M059J (cell line): ENCODE measurements around the gene TTLL10. TPM values are rescaled to one million over a fixed set of nuclear protein-coding genes. Genes with fewer than 3 reads are reported as not detected.
"Not testable (repeated sequence)": the region's sequence is repeated elsewhere in the genome, so short reads cannot be mapped to it uniquely, and the experiment has no call there.

Experiments used
- DNase-seq: peaks from one replicate; pipeline ENCODE4 v3.0.0-alpha.2; 2012; ENCODE audit warnings: low read depth
- total RNA-seq: library from RNA; depleted of rRNA; stranded (reverse); fragments of >200 nt; shearing (Covaris generic); gene quantifications from 2 replicates; pipeline ENCODE4 v1.2.3, GENCODE V29; 2014

The TTLL10 gene
- total RNA-seq, 1 experiment from 2014 or later, result not detected

DNA sequence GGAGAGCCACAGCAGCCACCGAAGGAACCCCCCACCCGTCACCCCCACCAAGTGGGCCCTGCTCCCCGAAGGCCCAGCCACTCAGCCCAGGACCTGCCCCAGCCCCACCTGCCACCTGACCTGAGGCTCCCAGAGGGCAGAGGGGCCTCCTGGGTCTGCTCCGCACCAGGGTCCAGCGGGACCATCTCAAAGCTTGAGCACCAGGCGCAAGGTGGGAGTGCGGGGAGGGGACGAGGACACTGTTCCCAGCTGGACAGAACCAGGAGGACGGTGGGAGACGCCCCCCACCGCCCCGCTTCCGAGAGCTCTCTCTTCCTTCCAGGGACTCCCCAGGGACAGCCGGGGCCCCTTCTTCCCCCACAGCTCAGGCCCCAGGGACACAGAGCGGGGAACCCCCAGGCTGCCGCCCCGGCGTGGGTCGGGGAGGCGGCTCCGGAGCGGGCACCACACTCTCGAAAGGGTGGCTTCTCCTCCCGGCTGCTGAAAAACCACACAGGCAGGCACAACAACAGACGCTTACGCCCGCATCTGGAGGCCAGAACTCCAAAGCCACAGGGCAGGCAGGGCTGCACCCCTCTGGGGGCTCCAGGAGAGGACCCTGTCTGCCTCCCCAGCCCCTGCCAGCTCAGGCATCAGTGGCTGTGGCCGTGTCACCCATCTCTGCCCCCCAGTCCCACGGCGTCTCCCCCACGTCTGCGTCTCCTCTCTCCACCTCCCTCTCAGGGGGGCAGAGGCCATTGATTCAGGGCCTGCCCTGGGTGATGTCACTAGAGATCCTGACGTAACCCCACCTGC lies 1.9 kb upstream of the TTLL10 start:
- no peak for DNase-seq

DNA sequence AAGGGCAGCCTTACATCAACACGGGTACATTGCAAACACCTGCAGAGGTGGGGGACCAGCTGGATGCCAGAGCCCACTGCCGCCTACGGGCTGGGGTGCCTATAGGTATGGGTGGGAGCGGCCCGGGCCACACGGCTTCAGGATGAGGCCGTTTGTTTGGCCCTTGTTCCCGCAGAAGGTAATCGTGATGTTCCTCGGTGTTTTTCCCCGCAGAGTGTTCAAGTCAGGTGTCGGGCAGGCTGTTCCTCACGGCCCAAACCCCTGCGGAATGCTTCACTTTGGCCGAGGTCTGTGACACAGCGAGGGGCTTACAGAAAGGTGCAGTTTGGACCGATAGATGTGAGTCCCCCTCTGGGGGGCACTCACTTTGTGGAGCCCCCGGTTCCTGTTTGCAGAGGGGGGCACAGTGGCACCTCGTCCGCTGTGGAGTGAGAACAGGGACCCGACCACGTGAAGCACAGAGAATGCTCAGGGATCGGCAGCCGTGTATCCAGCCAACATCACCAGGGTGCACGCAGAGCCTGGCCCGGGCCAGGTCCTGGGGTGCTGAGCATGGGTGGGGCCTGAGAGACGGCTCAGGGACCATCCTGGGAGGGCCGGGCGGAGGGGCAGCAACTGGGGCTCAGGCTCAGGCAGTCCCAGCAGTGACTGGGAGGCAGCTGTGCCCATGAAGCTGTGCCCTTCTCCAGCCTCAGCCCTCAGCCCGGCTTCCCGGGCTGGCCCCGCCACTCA lies 453 bp upstream of the TTLL10 start:
- DNase-seq, result no peak

DNA sequence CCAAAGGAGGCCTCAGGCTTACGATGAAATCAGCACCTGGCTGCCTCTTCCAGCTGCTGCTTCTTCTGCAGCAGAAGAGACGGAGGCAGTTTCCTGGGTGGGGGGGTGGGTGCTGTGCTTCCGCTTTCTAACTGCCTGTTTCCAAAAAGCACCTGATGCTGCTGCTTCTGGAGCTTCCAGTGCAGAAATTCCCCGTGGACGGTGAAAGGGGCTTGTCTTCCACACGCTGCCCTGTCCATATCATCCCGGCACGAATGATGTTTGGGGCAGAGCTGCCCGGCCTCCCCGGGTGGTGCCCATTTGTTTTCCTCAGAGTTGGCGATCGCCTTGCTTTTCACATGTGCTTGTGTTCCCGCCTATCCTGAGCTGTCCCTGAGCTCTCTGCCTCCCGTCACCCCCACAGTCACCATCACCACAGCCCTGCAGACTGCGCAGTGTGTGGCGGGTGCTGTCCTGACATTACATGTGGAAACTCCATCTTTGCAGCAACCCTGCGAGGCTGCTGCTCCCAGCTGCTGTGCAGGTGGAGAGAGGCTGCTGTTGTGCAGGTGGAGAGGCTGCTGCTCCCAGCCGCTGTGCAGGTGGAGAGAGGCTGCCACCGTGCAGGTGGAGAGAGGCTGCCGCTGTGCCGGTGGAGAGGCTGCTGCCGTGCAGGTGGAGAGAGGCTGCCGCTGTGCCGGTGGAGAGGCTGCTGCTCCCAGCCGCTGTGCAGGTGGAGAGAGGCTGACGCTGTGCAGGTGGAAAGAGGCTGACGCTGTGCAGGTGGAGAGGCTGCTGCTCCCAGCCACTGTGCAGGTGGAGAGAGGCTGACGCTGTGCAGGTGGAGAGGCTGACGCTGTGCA lies 1.8 kb downstream of the TTLL10 start:
- no peak for DNase-seq

DNA sequence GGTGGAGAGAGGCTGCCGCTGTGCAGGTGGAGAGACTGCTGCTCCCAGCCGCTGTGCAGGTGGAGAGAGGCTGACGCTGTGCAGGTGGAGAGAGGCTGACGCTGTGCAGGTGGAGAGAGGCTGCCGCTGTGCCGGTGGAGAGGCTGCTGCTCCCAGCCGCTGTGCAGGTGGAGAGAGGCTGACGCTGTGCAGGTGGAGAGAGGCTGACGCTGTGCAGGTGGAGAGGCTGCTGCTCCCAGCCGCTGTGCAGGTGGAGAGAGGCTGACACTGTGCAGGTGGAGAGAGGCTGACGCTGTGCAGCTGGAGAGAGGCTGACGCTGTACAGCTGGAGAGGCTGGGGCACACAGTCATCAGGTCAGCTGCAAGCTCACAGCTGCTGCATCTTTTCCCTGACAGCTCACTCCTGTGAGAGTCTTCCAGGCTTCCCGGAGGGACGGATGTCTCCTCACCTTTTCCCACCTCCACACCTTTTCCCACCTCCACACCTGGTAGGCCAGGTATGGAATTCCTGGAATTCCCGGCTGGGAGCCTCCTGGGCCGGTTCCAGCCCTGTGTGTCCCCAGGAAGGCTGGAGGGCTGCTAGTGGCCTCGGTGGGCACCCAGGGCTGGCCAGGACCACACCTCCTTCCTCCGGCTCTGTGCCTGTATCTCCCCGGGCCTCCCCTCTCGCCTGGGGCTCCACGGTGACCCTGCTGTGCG lies 2.5 kb downstream of the TTLL10 start:
- DNase-seq, result not testable (repeated sequence)

DNA sequence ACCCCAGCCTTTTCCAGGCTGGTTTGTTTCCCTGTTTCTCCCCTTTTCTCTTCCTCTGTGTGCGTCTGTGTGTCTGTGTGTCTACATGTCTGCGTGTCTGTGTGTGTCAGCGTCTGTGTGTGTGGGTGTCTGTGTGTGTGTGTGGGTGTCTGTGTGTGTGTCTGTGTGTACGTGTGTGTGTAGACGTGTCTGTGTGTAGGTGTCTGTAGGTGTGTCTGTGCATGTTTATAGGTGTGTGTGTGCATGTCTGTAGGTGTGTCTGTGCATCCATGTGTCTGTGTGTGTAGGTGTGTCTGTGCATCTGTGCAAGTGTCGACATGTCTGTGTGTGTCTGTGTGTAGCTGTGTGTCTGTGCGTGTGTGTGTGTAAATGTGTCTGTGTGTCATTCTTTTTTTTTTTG lies 3.3 kb downstream of the TTLL10 start:
- DNase-seq, result no peak

DNA sequence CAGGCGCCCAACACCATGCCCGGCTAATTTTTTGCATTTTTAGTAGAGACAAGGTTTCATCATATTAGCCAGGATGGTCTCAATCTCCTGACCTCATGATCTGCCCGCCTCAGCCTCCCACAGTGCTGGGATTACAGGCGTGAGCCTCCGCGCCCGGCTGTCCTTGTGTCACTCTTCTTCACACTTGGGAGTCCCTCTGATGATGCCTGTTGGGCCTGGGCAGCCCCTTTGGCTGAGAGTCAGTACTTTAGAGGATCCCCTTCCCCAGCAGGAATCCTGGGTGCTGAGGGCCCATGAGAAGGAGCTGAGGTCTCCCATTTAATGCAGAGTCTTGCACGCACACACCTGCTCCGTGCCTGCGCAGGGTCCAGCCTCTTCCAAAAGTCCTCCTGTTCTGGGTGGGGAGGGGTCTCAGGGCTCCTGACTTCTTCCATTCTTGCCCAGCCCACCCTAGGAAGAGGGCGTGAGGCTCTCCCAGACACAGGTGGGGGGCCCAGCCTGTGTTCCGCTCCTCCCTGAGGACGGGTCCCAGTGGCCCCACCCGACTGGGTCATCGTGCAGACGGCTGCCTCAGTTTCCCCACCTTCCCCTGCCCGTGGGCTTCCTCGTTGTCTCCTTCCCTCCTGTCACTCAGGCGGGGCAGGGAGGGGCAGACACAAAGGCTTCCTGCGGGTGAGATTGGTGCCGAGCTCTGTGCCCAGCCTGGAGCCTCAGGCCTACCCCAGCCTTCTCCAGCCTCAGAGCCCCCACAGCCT lies 3.9 kb downstream of the TTLL10 start:
- DNase-seq, result no peak

DNA sequence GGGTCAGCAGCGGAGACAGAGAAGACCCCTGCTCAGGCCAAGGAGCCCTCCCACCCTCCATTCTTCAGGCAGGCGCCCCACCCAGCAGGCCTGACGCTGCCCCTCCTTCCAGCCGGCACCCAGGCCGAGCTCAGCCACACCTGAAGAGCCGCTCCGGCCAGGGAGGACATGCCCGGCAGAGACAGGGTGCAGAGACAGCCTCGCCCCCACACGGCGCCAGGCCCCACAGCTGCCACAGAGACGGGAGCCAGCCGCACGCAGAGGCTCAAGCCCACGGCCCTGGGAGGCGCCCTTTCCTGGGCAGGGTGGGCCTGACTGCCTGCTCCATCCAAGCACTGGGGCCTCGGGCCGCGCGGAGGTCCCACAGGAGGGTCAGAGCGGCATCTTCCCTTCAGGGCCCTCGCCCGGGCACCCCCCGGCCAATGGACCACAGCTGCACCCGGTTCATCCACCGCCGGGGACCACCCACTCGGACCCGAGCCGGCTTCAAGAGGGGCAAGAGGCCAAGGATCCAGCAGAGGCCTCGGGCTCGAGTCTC lies 5.2 kb downstream of the TTLL10 start:
- DNase-seq, result no peak

DNA sequence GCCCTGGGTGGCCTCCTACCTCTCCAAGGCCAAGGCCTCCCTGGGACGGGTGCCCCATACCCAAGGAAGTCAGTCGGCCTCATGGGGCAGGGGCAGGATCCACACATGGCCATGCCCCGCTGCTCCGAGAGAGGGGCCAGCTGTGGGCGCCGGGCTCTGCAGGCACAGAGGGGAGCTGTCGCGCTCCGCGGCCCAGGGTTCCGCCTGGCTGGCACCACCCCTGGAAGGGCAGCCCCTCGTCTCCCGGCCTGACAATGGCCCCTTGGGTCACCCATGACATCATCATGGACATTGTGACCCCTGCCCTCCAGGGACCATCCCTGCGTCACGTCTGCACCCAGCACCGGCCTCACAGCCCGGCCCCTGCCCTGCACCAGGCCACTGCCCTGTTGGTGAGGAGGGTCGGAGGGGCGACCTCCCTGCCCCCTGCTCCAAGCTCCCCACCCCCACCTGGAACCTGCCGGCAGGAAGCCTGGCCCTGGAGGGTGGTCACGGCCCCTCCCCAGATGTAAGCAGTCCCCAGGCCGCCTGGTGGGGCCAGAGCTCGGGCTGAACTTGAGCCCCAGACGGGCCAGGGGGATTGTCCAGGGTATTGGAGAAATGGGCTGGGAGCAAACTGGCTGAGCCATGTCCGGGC lies 5.8 kb downstream of the TTLL10 start:
- DNase-seq, result no peak

DNA sequence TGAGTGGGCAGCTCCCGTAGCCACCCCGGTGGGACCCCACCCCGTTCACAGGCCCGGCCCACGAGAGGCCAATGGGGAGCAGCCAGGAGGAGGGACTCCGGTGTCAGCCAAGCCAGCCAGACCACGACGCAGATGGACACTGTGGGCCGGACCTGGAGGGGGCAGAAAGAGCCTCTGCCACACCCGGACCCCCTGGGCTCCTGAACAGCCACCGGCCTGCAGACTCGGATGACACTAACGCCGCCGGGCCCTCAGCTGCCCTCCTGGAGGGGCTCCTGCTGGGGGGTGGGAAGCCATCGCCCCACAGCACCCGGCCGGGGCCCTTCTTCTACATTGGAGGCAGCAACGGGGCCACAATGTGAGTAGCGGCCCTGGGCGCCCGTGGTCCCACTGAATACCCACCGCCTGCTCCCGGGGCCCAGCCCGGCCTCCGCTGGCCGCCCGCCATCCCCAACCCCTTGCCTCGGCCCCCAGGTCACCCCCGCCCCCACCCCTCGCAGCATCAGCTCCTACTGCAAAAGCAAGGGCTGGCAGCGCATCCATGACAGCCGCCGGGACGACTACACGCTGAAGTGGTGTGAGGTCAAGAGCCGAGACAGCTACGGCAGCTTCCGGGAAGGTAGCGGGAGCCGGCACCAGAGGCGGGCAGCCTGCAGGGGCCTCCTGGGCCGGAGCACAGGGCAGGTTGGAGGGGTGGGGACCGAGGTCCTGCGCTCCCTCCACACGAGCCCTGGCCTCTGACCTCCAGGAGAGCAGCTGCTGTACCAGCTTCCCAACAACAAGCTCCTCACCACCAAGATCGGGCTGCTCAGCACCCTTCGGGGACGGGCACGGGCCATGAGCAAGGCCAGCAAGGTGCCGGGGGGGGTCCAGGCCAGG lies 6.5 kb downstream of the TTLL10 start:
- DNase-seq, result no peak

DNA sequence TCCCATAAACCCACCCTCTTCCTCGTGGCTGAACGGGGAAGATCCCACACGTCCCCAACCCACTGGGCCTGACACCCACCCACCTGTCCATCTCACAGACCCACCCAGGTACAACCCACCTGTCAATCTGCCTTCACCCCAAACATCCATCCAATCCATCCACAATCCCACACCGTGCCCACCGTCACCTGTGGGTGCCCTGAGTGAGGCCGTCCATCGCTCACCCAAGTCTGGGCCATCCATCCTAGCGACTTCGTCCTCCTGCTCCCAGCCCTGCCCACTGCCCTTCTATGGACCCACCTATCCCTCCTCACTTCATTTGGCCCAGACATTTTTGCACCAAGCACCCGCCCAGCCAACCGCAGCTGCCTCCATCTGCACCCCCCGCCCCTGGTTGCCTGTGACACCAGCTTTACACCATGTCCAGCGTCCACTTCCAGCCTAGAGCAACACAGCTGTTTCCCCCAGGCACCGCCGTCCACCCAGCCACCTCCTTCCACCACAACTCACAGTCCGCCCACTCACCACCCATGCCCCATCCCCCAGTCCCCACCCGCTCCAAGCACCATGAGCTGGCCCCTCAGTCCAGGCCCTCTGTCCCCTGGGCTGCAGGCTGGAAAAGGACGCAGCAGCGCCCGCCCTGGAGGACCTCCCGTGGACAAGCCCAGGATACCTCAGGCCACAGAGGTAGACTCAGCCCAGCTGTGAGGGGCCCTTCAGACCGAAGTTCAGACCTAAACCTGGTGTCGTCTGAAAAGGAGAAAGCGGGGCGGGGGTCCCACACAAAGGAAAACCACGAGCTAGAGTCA lies 7.7 kb downstream of the TTLL10 start:
- DNase-seq, result no peak

DNA sequence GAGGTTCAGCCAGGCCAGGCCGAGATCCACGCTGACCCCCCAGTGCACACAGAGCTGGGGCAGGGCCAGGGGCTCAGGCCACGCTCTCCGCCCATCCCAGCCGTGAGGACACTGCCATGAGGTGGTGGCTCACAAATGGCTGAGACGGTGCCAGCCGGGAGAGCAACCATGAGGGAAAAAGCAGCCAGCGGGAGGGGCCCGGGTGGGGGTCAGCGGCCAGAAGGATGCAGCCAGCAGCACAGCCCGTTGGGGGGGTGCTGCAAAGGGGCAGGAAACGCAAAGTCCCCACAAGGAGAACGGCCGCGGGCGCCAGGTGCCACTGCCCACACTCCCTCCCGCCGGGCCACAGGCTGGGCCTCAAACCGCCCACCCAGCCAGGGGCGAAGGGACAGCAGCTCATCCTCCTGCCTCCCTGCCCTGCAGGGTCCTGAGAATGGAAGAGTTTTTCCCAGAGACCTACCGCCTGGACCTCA lies 8.3 kb downstream of the TTLL10 start:
- DNase-seq, result no peak

DNA sequence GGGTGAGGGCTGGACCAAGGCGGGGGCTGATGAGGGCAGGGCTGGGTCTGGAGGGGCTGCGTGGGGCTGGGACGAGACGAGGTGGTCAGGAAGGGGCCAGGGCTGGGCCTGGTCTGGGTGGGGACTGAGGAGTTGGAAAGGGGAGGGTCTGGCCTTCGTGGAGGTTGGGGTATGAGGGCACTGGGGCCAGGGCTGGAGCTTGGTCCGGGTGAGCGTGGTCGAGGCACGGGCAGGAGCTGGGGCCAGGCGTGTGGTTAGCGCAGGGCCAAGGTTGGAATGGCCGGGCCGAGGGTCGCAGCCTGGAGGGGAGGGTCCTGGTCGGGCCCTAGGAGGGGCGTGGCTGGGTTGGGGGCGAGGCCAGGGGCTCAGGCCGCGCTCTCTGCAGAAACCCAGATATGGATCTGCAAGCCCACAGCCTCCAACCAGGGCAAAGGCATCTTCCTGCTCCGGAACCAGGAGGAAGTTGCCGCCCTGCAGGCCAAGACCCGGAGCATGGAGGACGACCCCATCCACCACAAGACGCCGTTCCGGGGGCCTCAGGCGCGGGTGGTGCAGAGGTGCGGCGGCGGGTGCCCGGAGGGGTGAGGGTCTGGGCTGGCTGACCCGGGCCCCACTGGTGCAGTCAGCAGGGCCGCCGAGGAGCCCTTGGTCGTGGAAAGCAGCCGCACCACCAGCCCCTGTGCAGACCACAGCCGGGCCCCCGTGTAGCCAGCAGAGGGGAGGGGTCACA lies 9.0 kb downstream of the TTLL10 start:
- DNase-seq, result no peak

DNA sequence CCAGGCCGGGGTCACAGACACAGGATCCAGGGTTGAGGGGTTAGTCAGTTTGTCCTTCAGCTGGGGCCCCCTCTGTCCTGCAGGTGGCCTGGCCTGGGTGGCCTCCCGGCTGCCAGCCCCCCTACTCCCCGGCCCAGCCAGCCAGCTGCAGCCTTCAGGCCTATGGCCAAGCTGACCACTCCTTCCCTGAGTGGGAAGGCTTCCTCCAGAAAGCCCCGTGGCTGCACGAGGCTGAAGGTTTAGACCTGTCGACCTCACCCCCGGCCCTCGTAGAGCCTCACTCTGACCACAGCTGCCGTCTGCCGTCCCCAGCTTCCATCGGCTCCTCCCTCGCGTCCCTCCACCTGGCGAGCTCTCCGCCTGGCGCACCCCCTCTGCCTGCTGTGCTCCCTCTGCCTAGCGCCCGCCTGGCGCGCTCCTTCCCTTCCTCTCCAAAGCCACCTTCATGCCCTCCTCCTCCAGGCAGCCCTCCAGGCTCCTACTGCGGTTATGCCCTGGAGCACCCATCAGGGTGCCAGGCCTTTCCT lies 9.6 kb downstream of the TTLL10 start:
- DNase-seq, result no peak

DNA sequence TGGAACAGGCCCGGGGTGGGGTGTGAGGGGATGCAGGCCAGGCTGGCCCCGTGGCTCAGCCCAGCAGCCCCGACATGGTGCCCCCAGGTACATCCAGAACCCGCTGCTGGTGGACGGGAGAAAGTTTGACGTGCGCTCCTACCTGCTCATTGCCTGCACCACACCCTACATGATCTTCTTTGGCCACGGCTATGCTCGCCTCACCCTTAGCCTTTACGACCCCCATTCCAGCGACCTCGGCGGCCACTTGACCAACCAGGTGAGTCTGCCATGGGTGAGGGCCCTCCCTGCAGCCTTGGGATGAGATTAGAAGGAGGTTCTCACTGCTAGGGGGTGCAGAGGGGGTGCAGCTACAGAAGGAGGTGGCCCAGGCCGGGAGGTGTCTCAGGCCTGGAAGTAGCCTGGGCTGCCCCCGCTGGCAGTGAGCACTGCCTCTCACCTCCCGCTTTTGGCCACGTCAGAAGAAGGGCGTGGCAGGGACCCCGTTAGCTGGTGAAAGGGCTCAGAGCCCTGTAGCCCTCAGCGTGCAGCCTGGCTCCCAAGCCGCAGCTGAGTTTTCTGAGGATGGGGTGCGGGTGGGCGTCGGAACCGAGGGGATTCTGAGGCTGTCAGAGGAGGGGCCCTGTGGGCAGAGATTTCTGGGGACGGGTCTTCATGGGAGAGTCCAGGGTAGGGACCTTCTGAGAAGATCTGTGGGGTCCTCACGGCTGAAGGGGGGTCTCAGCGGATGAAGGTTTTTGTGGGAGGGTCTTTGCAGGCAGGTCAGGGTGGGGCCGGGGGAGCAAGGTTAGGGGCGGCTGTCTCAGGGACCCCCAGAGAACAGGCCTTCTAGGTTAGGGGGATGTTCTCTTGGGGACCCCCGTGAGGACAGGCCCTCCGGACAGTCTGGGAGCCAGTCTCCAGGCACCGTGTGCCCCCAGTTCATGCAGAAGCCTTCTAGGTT lies 10.4 kb downstream of the TTLL10 start:
- no peak for DNase-seq

DNA sequence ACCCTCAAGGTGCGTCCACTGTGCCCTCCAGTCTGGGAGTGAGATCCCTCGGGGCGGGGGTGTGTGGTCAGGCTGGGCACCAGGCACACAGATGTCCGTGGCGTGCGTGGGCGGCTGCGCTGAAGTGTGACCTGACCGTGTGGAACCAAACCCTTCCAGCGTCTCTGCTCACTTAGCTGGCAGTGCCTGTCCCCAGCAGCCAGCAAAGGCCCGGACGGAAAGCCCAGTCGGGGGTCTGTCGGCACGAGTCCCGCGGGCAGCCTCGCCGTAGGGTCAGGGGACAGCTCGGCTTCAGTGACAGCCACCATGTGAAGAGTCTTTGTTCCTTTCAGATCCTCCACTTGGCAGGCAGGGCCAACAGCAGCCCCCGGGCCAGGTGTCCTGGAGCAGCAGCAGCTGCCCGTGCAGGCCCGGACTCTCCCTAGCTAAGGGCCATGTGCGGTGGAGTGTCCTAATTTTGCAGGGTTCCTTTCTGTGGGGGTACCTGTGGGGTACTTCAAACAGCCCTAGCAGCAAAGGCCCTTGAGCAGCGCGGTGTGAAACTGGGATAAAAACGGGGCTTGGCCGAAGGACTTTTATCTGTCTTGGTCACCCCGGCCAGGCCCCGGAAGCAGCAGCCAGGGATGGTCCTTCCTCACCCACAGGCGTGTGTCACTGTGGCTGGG lies 11.6 kb downstream of the TTLL10 start:
- DNase-seq, result no peak

DNA sequence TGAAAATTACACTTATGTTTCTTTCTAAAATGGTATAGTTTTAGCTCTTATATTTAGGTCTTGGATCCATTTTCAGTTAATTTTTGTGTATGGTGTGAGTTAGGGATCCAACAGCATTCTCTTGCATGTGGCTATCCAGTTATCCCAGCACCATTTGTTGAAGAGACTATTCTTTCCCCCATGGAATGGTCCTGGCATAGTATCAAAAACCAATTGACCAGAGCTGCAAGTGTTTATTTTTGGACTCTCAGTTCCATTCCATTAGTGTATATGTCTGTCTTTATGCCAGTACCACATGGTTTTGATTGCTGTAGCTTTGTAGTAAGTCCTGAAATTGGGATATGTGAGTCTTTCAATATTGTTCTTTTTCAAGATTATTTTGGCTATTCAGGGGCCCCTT lies 14.3 kb downstream of the TTLL10 start:
- DNase-seq, result peak; percentile 40
